Measurements from ENCODE around the gene TRPC1. TPM values are rescaled to one million over a fixed set of nuclear protein-coding genes. Genes with fewer than 3 reads are reported as not detected.
"Not testable (repeated sequence)": the region's sequence is repeated elsewhere in the genome, so short reads cannot be mapped to it uniquely, and the experiment has no call there.

Gene TRPC1
- total RNA-seq, 4 donors from 2014 or later, result 0.75 to 11.7 (median 4.6) TPM

- TF ChIP-seq EP300 (IDR thresholded peaks at IDR 0.05; ENCODE audit: low read depth) (no peak), POLR2A (IDR thresholded peaks at IDR 0.05) (no peak), CTCF (IDR thresholded peaks at IDR 0.05) (no peak), POLR2AphosphoS5 (IDR thresholded peaks at IDR 0.05) (no peak)
- DNase-seq, result no peak
Observed at GRCh38 chr3:142746646-142747045, 22.8 kb downstream of the TRPC1 start.

GRCh38 chr3:142750531-142750930, 26.7 kb downstream of the TRPC1 start:
- H3K27me3 ChIP-seq; in situ Hi-C loops (cut with MboI; ENCODE audit: low pct_ligation_motif_present in 1 of 4, low pct_unique_long_range_greater_than_20kb in 1 of 4, low sequenced_read_pairs in 3 of 4); H3K4me1 ChIP-seq; H3K4me3 ChIP-seq; H3K9me3 ChIP-seq; H3K27ac ChIP-seq; intact Hi-C loops (cut with DNase I; ENCODE audit: low total_unique reads); H3K36me3 ChIP-seq; DNase-seq: not testable (repeated sequence)
- 91 to 96% methylated on average over 4 of the region's 4 CpGs for WGBS, 2 donors (ENCODE audit: low coverage in 1 of 2)

More at GRCh38 chr3:142746646-142747045, 22.8 kb downstream of the TRPC1 start:
- Histone ChIP-seq H3K4me1 (no peaks in the 10 kb centered on the region), H3K27ac (no peak overlapping the region), H3K9me3 (no peaks in the 10 kb centered on the region), H3K36me3 (no peaks in the 10 kb centered on the region), H3K4me3 (no peak overlapping the region), H3K27me3 (no peaks in the 10 kb centered on the region)
- WGBS, 2 donors (ENCODE audit: low coverage in 1 of 2), result 66 to 84% methylated on average over 7 of the region's 7 CpGs
- intact Hi-C loops (cut with DNase I; ENCODE audit: low total_unique reads) (no loop called here), in situ Hi-C loops (cut with MboI; ENCODE audit: low pct_ligation_motif_present in 1 of 4, low pct_unique_long_range_greater_than_20kb in 1 of 4, low sequenced_read_pairs in 3 of 4) (no loop called here)

- DNase-seq; H3K4me1 ChIP-seq; intact Hi-C loops (cut with DNase I; ENCODE audit: low total_unique reads); H3K9me3 ChIP-seq; H3K27me3 ChIP-seq; H3K4me3 ChIP-seq; H3K36me3 ChIP-seq; in situ Hi-C loops (cut with MboI; ENCODE audit: low pct_ligation_motif_present in 1 of 4, low pct_unique_long_range_greater_than_20kb in 1 of 4, low sequenced_read_pairs in 3 of 4); H3K27ac ChIP-seq: not testable (repeated sequence)
- WGBS, 2 donors (ENCODE audit: low coverage in 1 of 2), result 58 to 59% methylated on average over 4 of the region's 4 CpGs
Observed at GRCh38 chr3:142752605-142753004, 28.8 kb downstream of the TRPC1 start.

GRCh38 chr3:142754494-142754893, 30.7 kb downstream of the TRPC1 start:
- intact Hi-C loops (cut with DNase I; ENCODE audit: low total_unique reads), result no loop called here
- no peaks in the 10 kb centered on the region for H3K4me1 ChIP-seq
- no peak overlapping the region for H3K27ac ChIP-seq
- H3K4me3 ChIP-seq, result no peak overlapping the region
- 86% methylated on average over 1 of the region's 1 CpG for WGBS, 2 donors (ENCODE audit: low coverage in 1 of 2)
- H3K27me3 ChIP-seq, result no peaks in the 10 kb centered on the region
- in situ Hi-C loops (cut with MboI; ENCODE audit: low pct_ligation_motif_present in 1 of 4, low pct_unique_long_range_greater_than_20kb in 1 of 4, low sequenced_read_pairs in 3 of 4), result no loop called here
- TF ChIP-seq POLR2A (IDR thresholded peaks at IDR 0.05), result no peak
- TF ChIP-seq POLR2AphosphoS5 (IDR thresholded peaks at IDR 0.05), result no peak
- TF ChIP-seq EP300 (IDR thresholded peaks at IDR 0.05; ENCODE audit: low read depth), result no peak
- no peak for TF ChIP-seq CTCF (IDR thresholded peaks at IDR 0.05)
- no peaks in the 10 kb centered on the region for H3K9me3 ChIP-seq
- no peak for DNase-seq
- H3K36me3 ChIP-seq, result no peaks in the 10 kb centered on the region

- Histone ChIP-seq H3K4me1 (no peaks in the 10 kb centered on the region), H3K27ac (no peak overlapping the region), H3K9me3 (peaks cover 0 to 4% of the 10 kb centered on the region in 2 donors), H3K36me3 (no peaks in the 10 kb centered on the region), H3K4me3 (no peak overlapping the region), H3K27me3 (no peaks in the 10 kb centered on the region)
- intact Hi-C loops (cut with DNase I; ENCODE audit: low total_unique reads), result no loop called here
- in situ Hi-C loops (cut with MboI; ENCODE audit: low pct_ligation_motif_present in 1 of 4, low pct_unique_long_range_greater_than_20kb in 1 of 4, low sequenced_read_pairs in 3 of 4), result no loop called here
- no peak for DNase-seq
- TF ChIP-seq EP300 (IDR thresholded peaks at IDR 0.05; ENCODE audit: low read depth) (no peak), POLR2AphosphoS5 (IDR thresholded peaks at IDR 0.05) (no peak), CTCF (IDR thresholded peaks at IDR 0.05) (no peak)
Observed at GRCh38 chr3:142768338-142768737, 44.5 kb downstream of the TRPC1 start.
